ENCODE measurements around the gene SSMEM1.
"Not testable (repeated sequence)": the region's sequence is repeated elsewhere in the genome, so short reads cannot be mapped to it uniquely, and the experiment has no call there.

The SSMEM1 gene

GRCh38 chr7:130216025-130216424 is 8.4 kb downstream of the SSMEM1 start:
- DNase-seq: no peak

GRCh38 chr7:130216750-130217149 is 9.1 kb downstream of the SSMEM1 start:
- no peak for DNase-seq

DNA sequence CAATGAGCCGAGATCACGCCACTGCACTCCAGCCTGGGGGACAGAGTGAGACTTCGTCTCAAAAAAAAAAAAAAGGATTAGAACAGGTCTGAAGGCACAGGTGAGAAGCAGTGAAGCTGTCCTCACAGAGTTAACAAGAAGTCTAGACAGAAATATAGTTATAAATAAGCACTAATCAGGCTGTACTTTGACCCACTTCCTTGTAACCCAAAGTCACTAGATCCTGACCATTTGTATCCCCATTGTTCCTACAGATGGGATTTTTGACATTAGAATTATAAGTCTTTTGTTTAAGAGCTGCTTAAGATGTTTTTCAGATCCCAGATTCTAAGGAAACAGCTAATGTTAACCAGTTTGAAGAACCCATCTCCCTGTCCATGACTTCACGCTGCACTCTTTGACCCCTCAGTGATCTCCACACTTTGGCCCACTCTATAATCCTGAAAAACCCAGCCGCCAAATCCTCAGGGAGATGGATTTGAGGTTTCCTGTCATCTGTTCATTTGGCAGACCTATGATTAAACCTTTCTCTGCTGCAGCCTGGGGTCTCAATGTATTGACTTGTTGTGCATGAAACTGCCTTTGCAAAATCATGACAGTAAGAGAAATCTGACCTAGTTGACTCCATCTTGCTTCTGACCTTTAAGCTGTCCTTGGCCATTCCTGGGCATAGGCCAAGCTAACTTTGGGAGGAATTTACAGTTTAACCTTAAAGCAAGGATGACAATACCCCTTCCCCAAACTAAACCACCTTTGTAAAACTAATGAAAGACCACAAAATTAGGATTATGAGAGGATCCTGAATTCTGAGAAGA is 11.4 kb downstream of the SSMEM1 start:
- DNase-seq: no peak

DNA sequence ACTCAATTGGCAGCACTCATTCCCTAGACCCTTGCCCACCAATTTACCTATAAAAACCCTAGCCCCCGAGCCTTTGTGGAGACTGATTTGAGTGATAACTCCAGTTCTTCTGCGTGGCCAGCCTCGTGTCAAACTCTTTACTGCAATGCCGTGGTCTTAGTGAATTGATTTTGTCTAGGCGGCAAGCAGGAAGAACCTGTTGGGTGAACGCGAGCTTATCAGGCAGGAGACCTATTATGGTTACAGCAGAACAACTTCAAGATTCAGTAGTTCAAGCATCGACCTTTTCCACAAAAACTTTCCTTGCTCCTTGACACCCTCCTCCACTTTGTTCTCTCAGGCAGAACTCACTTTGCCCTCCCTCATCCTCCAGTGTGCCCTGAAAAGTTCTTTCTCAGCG is 12.2 kb downstream of the SSMEM1 start:
- DNase-seq: no peak

- no peak for DNase-seq
Observed at GRCh38 chr7:130221746-130222145, 14.1 kb downstream of the SSMEM1 start.

DNA sequence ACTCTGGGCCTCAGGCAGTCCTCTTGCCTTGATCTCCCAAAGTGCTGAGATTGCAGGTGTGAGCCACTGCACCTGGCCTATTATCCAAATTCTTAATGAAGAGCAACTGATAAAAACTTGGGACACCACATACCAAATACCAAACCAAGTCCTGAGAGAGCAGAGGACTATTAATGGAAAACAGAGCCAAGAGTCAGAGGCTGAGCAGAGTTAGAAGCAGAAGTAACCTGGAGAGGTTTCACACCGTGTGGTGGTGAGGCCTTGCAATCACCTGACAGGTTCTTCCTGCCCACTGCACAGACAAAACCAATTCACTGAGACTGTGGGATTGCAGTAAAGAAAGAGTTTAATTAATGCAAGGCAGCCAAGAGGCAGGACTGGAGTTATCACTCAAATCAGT is 16.0 kb downstream of the SSMEM1 start:
- no peak for DNase-seq

DNA sequence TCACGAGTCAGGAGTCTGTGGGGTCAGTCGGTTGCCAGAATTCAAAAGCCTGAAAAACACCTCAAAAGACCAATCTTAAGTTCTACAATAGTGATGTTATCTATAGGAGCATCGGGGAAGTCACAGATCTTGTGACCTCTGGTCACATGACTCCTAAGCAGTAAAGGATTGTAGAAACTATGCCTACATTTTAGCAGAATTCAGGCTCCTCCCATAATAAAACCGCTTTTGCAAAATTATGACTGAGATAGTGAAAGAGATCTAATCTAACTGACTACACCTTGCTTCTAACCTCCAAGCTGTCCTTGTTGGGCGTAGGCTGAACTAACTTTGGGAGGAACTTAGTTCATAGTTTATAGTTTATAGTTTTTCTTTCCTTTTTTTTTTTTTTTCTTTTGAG is 16.6 kb downstream of the SSMEM1 start:
- no peak for DNase-seq

GRCh38 chr7:130224923-130225322 is 17.3 kb downstream of the SSMEM1 start:
- DNase-seq: not testable (repeated sequence)

DNA sequence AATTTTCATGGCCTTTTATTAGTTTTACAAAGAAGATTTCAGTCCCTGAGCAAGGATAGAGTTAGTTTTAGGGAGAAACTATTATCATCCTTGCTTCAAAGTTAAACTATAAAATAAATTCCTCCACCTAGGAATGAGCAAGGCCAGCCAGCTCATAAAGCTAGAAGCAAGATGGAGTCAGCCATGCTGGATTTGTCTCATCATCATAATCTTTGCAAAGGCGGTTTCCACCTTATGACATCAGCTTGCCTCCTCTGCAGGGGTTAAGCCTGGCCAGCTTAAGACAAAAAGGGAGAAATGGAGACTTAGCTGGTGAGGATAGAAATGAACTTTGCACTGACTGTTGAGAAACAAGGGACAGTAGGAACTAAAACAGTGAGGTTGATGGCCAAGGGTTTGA is 18.7 kb downstream of the SSMEM1 start:
- no peak for DNase-seq

GRCh38 chr7:130227883-130228575 is 20.4 kb downstream of the SSMEM1 start:
- no peak for DNase-seq

DNA sequence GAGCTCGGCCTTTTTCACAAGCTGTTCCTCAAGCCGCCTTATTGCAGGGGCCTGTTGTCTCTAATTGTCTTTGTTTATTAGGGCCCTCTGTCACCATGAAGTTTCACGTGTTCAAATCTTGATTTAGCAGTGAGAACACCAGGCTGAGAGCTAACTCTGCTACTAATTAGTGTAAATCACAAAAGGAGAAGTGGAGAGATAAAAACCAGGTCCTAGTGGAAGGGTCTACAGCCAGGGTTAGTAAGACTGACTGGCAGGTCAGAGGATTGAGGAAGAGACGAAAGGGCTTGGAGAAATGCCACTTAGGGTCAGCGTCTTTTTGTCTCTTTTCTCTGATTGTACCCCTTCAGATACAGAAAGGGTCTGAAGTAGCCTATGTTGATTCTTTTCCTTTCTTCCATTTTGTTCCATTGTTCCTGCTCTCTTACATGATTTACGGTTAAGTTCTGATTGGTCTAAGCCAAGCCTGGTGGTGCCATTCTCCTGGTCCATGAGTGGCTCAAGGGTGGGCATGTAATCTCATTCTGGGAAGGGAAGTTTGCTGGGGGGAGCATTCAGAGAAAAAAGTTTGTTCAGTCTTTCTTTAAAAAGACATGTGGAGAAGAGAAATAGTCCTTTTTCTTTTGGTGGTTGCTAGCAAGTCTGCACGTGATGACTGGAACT is 21.3 kb downstream of the SSMEM1 start:
- DNase-seq: no peak

GRCh38 chr7:130229981-130230380 is 22.3 kb downstream of the SSMEM1 start:
- not testable (repeated sequence) for DNase-seq

GRCh38 chr7:130231792-130232191 is 24.1 kb downstream of the SSMEM1 start:
- no peak for DNase-seq

DNA sequence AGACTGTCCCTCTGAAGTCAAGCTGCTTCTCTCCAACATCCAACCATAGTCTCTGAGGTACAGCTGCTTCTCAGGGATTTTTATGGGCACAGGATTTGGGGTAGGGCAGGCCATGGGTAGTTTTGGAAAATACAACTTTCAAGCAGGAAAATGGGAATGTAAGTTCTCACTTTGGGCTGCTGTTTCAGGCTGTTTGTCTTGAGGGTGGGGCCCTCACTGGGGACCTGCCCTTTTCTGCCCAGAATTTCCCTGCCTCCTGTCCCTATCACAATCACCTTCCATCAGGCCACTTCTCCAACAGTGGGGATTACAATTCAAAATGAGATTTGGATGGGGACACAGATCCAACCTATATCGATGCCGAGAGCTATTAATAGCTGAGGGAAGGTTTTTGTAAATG is 24.5 kb downstream of the SSMEM1 start:
- no peak for DNase-seq

DNA sequence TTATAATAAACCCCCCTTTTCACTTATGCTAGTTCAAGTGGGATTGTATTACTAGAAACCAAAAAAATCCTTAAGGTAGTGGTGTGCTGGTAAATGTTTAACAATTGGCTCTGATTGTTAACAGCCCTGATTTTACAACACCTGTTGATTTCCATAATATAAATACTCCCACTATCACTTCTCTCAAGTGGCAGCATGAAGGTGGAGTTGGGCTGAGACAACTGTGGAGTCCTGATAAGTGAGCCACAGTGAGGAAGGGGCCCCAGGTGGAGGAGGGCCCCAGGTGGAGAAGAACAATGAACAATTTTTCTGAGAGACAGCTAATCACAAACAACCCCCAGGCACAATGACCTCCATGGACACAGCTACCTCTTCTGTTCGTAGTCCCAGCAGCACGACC is 26.4 kb downstream of the SSMEM1 start:
- DNase-seq: no peak

DNA sequence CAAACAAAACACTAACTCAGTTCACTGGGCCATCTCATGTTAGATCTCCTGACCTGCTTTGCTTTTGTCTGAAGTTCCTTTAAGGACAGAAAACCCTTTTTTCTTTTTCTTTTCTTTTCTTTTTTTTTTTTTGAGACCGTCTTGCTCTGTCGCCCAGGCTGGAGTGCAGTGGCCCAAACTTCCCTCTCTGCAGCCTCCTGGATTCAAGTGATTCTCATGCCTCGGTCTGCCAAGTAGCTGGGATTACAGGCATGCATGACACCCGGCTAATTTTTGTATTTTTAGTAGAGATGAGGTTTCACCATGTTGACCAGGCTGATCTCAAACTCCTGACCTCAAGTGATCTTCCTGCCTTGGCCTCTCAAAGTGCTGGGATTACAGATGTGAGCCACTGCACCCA is 28.7 kb downstream of the SSMEM1 start:
- DNase-seq: not testable (repeated sequence)

- no peak for DNase-seq
Observed at GRCh38 chr7:130240240-130240639, 32.6 kb downstream of the SSMEM1 start.

GRCh38 chr7:130242198-130243014 is 34.7 kb downstream of the SSMEM1 start:
- peak in 4 of 5 donors; percentile 22 to 34 (median 24) for DNase-seq

- not testable (repeated sequence) for DNase-seq
Observed at GRCh38 chr7:130243486-130243885, 35.8 kb downstream of the SSMEM1 start.

- not testable (repeated sequence) for DNase-seq
Observed at GRCh38 chr7:130246491-130246890, 38.8 kb downstream of the SSMEM1 start.

GRCh38 chr7:130248842-130249241 is 41.2 kb downstream of the SSMEM1 start:
- not testable (repeated sequence) for DNase-seq

- DNase-seq: not testable (repeated sequence)
Observed at GRCh38 chr7:130249626-130250025, 42.0 kb downstream of the SSMEM1 start.

- DNase-seq: no peak
Observed at GRCh38 chr7:130254555-130254954, 46.9 kb downstream of the SSMEM1 start.
